Panc1 (cell line): ENCODE results near the gene MPPE1.

Source experiments
- CTCF ChIP-seq: fragments of 450-650 bp; IDR thresholded peaks from 2 replicates; pipeline ENCODE4 v1.5.1; 2017; ENCODE audit warnings: mild to moderate bottlenecking
- POLR2AphosphoS5 ChIP-seq: IDR thresholded peaks from 2 replicates; pipeline ENCODE4 v1.6.1; 2012; ENCODE audit warnings: mild to moderate bottlenecking, low read depth, low read length, moderate library complexity
- SIN3A ChIP-seq: IDR thresholded peaks from 2 replicates; pipeline ENCODE4 v1.6.1; 2012; ENCODE audit warnings: low read depth, mild to moderate bottlenecking, low read length, moderate library complexity, borderline replicate concordance; ENCODE audit not compliant: insufficient read depth

- TF ChIP-seq CTCF (no peak), SIN3A (no peak; the same call in 1 of the 2 replicates), POLR2AphosphoS5 (peak; percentile 80)
Measured at GRCh38 chr18:11908182-11909060, at the start of gene MPPE1.
